T-helper 9 cell (primary cell): Measurements from ENCODE around the gene PIGS.
A peak's percentile ranks its signal among the peaks of the same experiment; 100 is the strongest.
"Not testable (repeated sequence)": the region's sequence is repeated elsewhere in the genome, so short reads cannot be mapped to it uniquely, and the experiment has no call there.

Experiments
- DNase-seq: peaks from one replicate; pipeline ENCODE4 v3.0.0-alpha.2; 2020
- total RNA-seq, 2 donors: gene quantifications; one replicate each; lab custom pipeline; 2026; lab: John Stamatoyannopoulos, UW

The PIGS gene
- 36.7 to 55.5 reads per million in 2 donors for total RNA-seq

- peak; percentile 87 for DNase-seq
Measured at GRCh38 chr17:28571361-28572122, at the start of gene PIGS. Gene PIGS, minus strand, starts transcription at chr17:28571524. Its CDS starts 28 bp downstream, at chr17:28571496.

GRCh38 chr17:28620010-28620409 is 48.7 kb upstream of the PIGS start:
- no peak for DNase-seq

- no peak for DNase-seq
Measured at GRCh38 chr17:28618464-28618863, 47.1 kb upstream of the PIGS start.

GRCh38 chr17:28616281-28616680 is 45.0 kb upstream of the PIGS start:
- no peak for DNase-seq

GRCh38 chr17:28615260-28615940 is 44.1 kb upstream of the PIGS start:
- no peak for DNase-seq

- no peak for DNase-seq
Measured at GRCh38 chr17:28613931-28614381, 42.6 kb upstream of the PIGS start, which contains the start of gene RSKR. Gene RSKR, minus strand, starts transcription at chr17:28614185. Its CDS starts 24 bp downstream, at chr17:28614161.

GRCh38 chr17:28612936-28613872 is 41.9 kb upstream of the PIGS start:
- DNase-seq = peak; percentile 16

- no peak for DNase-seq
Measured at GRCh38 chr17:28612531-28612930, 41.2 kb upstream of the PIGS start.

- no peak for DNase-seq
Measured at GRCh38 chr17:28610376-28610775, 39.1 kb upstream of the PIGS start.

GRCh38 chr17:28604031-28604430 is 32.7 kb upstream of the PIGS start:
- DNase-seq = not testable (repeated sequence)

- DNase-seq = peak; percentile 42
Measured at GRCh38 chr17:28599311-28600184, 28.2 kb upstream of the PIGS start.

- peak; percentile 92 for DNase-seq
Measured at GRCh38 chr17:28598799-28599310, 27.5 kb upstream of the PIGS start, which contains the start of gene SPAG5. Gene SPAG5, minus strand, starts transcription at chr17:28599025. Its CDS starts 79 bp downstream, at chr17:28598946.

- no peak for DNase-seq
Measured at GRCh38 chr17:28598389-28598788, 27.1 kb upstream of the PIGS start.

- DNase-seq = no peak
Measured at GRCh38 chr17:28597606-28598383, 26.5 kb upstream of the PIGS start.

- no peak for DNase-seq
Measured at GRCh38 chr17:28592260-28592659, 20.9 kb upstream of the PIGS start.

GRCh38 chr17:28585851-28586250 is 14.5 kb upstream of the PIGS start:
- no peak for DNase-seq

GRCh38 chr17:28584434-28584833 is 13.1 kb upstream of the PIGS start:
- DNase-seq = no peak

- no peak for DNase-seq
Measured at GRCh38 chr17:28582513-28582912, 11.2 kb upstream of the PIGS start.

- DNase-seq = no peak
Measured at GRCh38 chr17:28580959-28581358, 9.6 kb upstream of the PIGS start.

- no peak for DNase-seq
Measured at GRCh38 chr17:28579526-28579925, 8.2 kb upstream of the PIGS start.
